GM03348 (cell line): ENCODE measurements around the gene COX7B2.

Experiments
- DNase-seq: peaks from one replicate; pipeline ENCODE4 v3.0.0; 2012; ENCODE audit warnings: low spot score

The COX7B2 gene

GRCh38 chr4:46715468-46715867 is 193.6 kb downstream of the COX7B2 start:
- no peak for DNase-seq

GRCh38 chr4:46698891-46699290 is 210.2 kb downstream of the COX7B2 start:
- no peak for DNase-seq
